Spleen (tissue), 11 donors: ENCODE measurements around the gene COL4A3. TPM values are rescaled to one million over a fixed set of nuclear protein-coding genes. Genes with fewer than 3 reads are reported as not detected.

Source experiments
- DNase-seq: peaks from one replicate; pipeline ENCODE4 v3.0.0-alpha.2; 2020
- H3K27ac ChIP-seq, 8 donors: fragments of 200-600 bp; sonication (generic) in 7 of 8; 1 replicate in 4 of 8; 2 replicates in 4 of 8; pipeline versions ENCODE4 v1.5.0 to v1.8.0; 2016 to 2021; ENCODE audit warnings: inconsistent platforms in 4 of 8, mild to moderate bottlenecking in 4 of 8, moderate library complexity in 1 of 8
- H3K27me3 ChIP-seq, 7 donors: fragments of 200-600 bp; sonication (generic) in 6 of 7; replicated peaks in 1 of 7; 1 replicate in 4 of 7; 2 replicates in 3 of 7; pipeline versions ENCODE4 v1.5.0 to v1.8.0; 2016 to 2021; ENCODE audit warnings: inconsistent platforms in 3 of 7, mild to moderate bottlenecking in 1 of 7
- H3K36me3 ChIP-seq, 6 donors: fragments of 200-600 bp; sonication (generic) in 5 of 6; 1 replicate in 4 of 6; 2 replicates in 2 of 6; pipeline versions ENCODE4 v1.5.0 to v1.8.0; 2016 to 2021; ENCODE audit warnings: inconsistent platforms in 2 of 6
- H3K4me1 ChIP-seq, 6 donors: fragments of 200-600 bp; sonication (generic) in 5 of 6; 1 replicate in 3 of 6; 2 replicates in 3 of 6; pipeline versions ENCODE4 v1.5.0 to v1.8.0; 2016 to 2021; ENCODE audit warnings: inconsistent platforms in 3 of 6
- H3K4me3 ChIP-seq, 8 donors: fragments of 200-600 bp; sonication (generic) in 7 of 8; 1 replicate in 4 of 8; 2 replicates in 4 of 8; pipeline versions ENCODE4 v1.5.0 to v1.8.0; 2016 to 2021; ENCODE audit warnings: inconsistent platforms in 4 of 8, mild to moderate bottlenecking in 4 of 8, moderate library complexity in 2 of 8
- H3K9me3 ChIP-seq, 8 donors: fragments of 200-600 bp; sonication (generic) in 7 of 8; 1 replicate in 4 of 8; 2 replicates in 4 of 8; pipeline versions ENCODE4 v1.5.0 to v1.8.0; 2016 to 2021; ENCODE audit warnings: inconsistent platforms in 4 of 8
- CTCF ChIP-seq, 11 experiments: fragments of 200-600 bp in 7 of 11; fragments of 450-650 bp in 4 of 11; sonication (generic) in 4 of 11; IDR thresholded peaks in 8 of 11; conservative IDR thresholded peaks in 3 of 11; 1 replicate in 7 of 11; 2 replicates in 4 of 11; pipeline versions ENCODE4 v1.4.0 to v1.8.0; 2016 to 2021; ENCODE audit warnings: antibody characterized with exemption in 11 of 11, inconsistent platforms in 4 of 11, mild to moderate bottlenecking in 1 of 11
- POLR2A ChIP-seq, 3 donors: fragments of 450-650 bp; IDR thresholded peaks; one replicate each; pipeline ENCODE4 v1.5.1; 2017; ENCODE audit warnings: antibody characterized with exemption in 3 of 3, mild to moderate bottlenecking in 1 of 3
- POLR2AphosphoS5 ChIP-seq, 3 donors: sonication (generic); formaldehyde crosslinking; IDR thresholded peaks; one replicate each; pipeline ENCODE4 v1.5.1; 2017; ENCODE audit warnings: antibody characterized with exemption in 3 of 3
- WGBS, 5 donors: extraction: QIAGEN DNeasy Blood & Tissue Kit in 3 of 5; methylation state at CpG; one replicate each; pipeline versions ENCODE4 v1.1.5 to v1.1.7; 2013 to 2018; 5-methylcytosine and 5-hydroxymethylcytosine counted together
- intact Hi-C: fragments of 100-400 bp; cut with DNase I; formaldehyde crosslinking; loops from one replicate; pipeline ENCODE4 v1.15.0; 2023; ENCODE audit warnings: low total_unique reads
- polyA plus RNA-seq, 3 donors: library from polyadenylated mRNA; stranded (reverse); fragments of 200-250 nt; gene quantifications; one replicate each; pipeline ENCODE4 v1.2.1, GENCODE V29; 2013
- total RNA-seq, 7 donors: library from RNA; depleted of rRNA in 3 of 7; stranded (reverse); fragments of >200 nt in 3 of 7; fragmentation: NEBNext Ultra II Directional in 4 of 7; extraction: Animal tissue kit (Norgen Biotek cat#: 25700) in 4 of 7; gene quantifications; one replicate each; pipeline versions ENCODE4 v1.1.0 to v1.2.1, GENCODE V29; 2016 to 2021
- donor health status: healthy with polysubstance abuse.
- donor health status: DM: no; HTN: no; CAD: no; lungs with moderate emphysema.
- donor health status: DM: no; HTN: no; CAD: no.
- donor health status: Bipolar disorder and iron deficiency.
- donor health status: healthy.
- donor health status: DM: no; HTN: no; CAD: no.
- donor health status: DM: yes; HTN: yes; CAD: no.

Gene COL4A3
- total and polyA plus RNA-seq, 10 donors = 6.1 to 38.5 (median 23.2) TPM

GRCh38 chr2:227179988-227180685 lies 15.7 kb downstream of the COL4A3 start:
- intact Hi-C loops = no loop called here
- Histone ChIP-seq H3K27ac (peak overlapping the region in 3 of 8 donors; percentile 4 to 37 (median 9)), H3K4me1 (peaks cover 0 to 9% (median 4%) of the 10 kb centered on the region in 6 donors), H3K36me3 (no peaks in the 10 kb centered on the region), H3K27me3 (no peaks in the 10 kb centered on the region), H3K9me3 (no peaks in the 10 kb centered on the region), H3K4me3 (no peak overlapping the region)
- TF ChIP-seq CTCF (IDR thresholded peaks at IDR 0.05 in 8 of 11, conservative IDR thresholded peaks at IDR 0.05 in 3 of 11) (no peak), POLR2A (IDR thresholded peaks at IDR 0.05) (no peak), POLR2AphosphoS5 (IDR thresholded peaks at IDR 0.05) (no peak)
- DNase-seq = no peak
- WGBS, 5 donors = 73 to 79% (median 77%) methylated on average over 10 to 11 of the region's 11 CpGs

GRCh38 chr2:227180770-227181169 lies 16.3 kb downstream of the COL4A3 start:
- Histone ChIP-seq H3K4me3 (no peak overlapping the region), H3K36me3 (no peaks in the 10 kb centered on the region), H3K9me3 (no peaks in the 10 kb centered on the region), H3K27ac (peak overlapping the region in 3 of 8 donors; percentile 4 to 37 (median 9)), H3K27me3 (no peaks in the 10 kb centered on the region), H3K4me1 (peaks cover 0 to 9% (median 4%) of the 10 kb centered on the region in 6 donors)
- no peak for DNase-seq
- intact Hi-C loops = no loop called here
- WGBS, 5 donors = 52 to 77% (median 68%) methylated on average over 3 of the region's 3 CpGs
- TF ChIP-seq POLR2AphosphoS5 (IDR thresholded peaks at IDR 0.05) (no peak), CTCF (IDR thresholded peaks at IDR 0.05 in 8 of 11, conservative IDR thresholded peaks at IDR 0.05 in 3 of 11) (no peak), POLR2A (IDR thresholded peaks at IDR 0.05) (no peak)

- intact Hi-C loops = no loop called here
- no peaks in the 10 kb centered on the region for H3K36me3 ChIP-seq
- DNase-seq = no peak
- H3K9me3 ChIP-seq = no peaks in the 10 kb centered on the region
- H3K27me3 ChIP-seq = no peaks in the 10 kb centered on the region
- H3K4me1 ChIP-seq = peaks cover 0 to 13% (median 4%) of the 10 kb centered on the region in 6 donors
- TF ChIP-seq CTCF (IDR thresholded peaks at IDR 0.05 in 8 of 11, conservative IDR thresholded peaks at IDR 0.05 in 3 of 11) (no peak), POLR2AphosphoS5 (IDR thresholded peaks at IDR 0.05) (no peak), POLR2A (IDR thresholded peaks at IDR 0.05) (no peak)
- no peak overlapping the region for H3K27ac ChIP-seq
- no peak overlapping the region for H3K4me3 ChIP-seq
These were observed 18.3 kb downstream of the COL4A3 start for GRCh38 chr2:227182765-227183164.

GRCh38 chr2:227183657-227184367 lies 19.4 kb downstream of the COL4A3 start:
- Histone ChIP-seq H3K9me3 (no peaks in the 10 kb centered on the region), H3K36me3 (no peaks in the 10 kb centered on the region), H3K4me3 (no peak overlapping the region), H3K4me1 (peaks cover 0 to 13% (median 7%) of the 10 kb centered on the region in 6 donors), H3K27me3 (no peaks in the 10 kb centered on the region), H3K27ac (no peak overlapping the region)
- DNase-seq = no peak
- WGBS, 5 donors = 89 to 98% (median 96%) methylated on average over 2 of the region's 2 CpGs
- no peak for TF ChIP-seq CTCF (IDR thresholded peaks at IDR 0.05 in 8 of 11, conservative IDR thresholded peaks at IDR 0.05 in 3 of 11)
- no peak for TF ChIP-seq POLR2A (IDR thresholded peaks at IDR 0.05)
- no peak for TF ChIP-seq POLR2AphosphoS5 (IDR thresholded peaks at IDR 0.05)
- intact Hi-C loops = no loop called here
